ENCODE data around the gene SPEM3.
A peak's percentile ranks its signal among the peaks of the same experiment; 100 is the strongest.

Gene SPEM3

DNA sequence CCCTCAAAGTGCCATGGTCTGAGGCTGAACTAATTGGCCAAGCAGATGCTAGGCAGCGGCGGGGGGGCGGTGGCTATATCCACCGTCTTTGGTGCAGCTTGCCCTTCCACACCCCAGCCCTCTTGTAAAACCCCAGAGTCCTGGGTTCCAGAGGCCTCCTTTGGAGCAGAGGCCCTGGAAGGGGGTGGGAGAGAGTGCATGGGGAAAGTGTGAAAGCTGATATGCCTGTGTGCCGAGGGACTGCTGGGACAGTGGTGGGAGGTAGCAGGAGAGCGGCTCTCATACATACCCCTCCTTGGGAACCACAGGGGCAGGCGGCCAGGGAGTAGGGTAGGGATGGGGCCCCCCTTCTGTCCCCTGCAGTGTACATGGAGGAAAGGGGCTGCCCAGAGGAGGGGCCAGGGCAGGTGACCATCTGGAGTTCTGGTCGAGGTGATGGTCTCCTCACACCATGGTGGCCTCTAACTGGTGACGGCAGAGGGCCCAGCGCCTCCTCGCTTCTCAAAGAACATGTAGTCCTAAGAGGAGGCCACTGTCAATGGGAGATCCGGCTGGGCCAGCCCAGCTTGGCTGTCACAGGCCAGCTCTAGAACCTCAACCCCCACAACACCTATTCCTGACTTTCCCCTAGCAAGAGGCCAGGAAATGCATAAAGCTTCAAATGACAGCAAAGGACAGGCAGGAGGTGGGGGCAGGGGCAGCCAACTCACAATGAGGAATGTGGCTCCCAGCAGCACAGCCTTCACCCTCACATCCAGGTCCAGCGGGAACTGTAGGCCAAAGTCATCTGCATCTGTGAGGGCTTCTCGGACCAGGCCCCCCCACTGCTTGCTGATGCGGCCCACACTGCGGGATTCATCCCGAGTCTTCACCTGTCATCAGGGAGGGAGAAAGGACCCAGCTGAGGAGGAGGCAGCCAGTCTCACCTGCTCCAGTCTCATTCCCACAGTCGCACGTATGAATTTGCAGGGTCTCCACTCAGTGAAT lies 38.4 kb upstream of the SPEM3 start:
- no peaks in the 10 kb centered on the region for H3K9me3 ChIP-seq (ENCODE audit: control insufficient read depth, low read length)
- H3K36me3 ChIP-seq (ENCODE audit: control insufficient read depth, insufficient read depth, low read length) = peaks cover 6% of the 10 kb centered on the region
- no peaks in the 10 kb centered on the region for H3K27me3 ChIP-seq (ENCODE audit: control insufficient read depth, insufficient read depth, low read length, poor library complexity, severe bottlenecking)
- WGBS, 2 experiments = 77 to 80% methylated on average over 18 to 19 of the region's 19 CpGs
- no peak overlapping the region for H3K4me3 ChIP-seq (ENCODE audit: insufficient read depth, low read depth, low read length)
- H3K27ac ChIP-seq (ENCODE audit: insufficient read depth, low read depth, low read length, poor library complexity, severe bottlenecking) = no peak overlapping the region
- no peaks in the 10 kb centered on the region for H3K4me1 ChIP-seq (ENCODE audit: control insufficient read depth, insufficient read depth, low read length)

- Histone ChIP-seq H3K27me3 (ENCODE audit: control insufficient read depth, insufficient read depth, low read length, poor library complexity, severe bottlenecking) (no peaks in the 10 kb centered on the region), H3K4me1 (ENCODE audit: control insufficient read depth, insufficient read depth, low read length) (no peaks in the 10 kb centered on the region), H3K36me3 (ENCODE audit: control insufficient read depth, insufficient read depth, low read length) (peaks cover 6% of the 10 kb centered on the region), H3K9me3 (ENCODE audit: control insufficient read depth, low read length) (no peaks in the 10 kb centered on the region), H3K27ac (ENCODE audit: insufficient read depth, low read depth, low read length, poor library complexity, severe bottlenecking) (no peak overlapping the region), H3K4me3 (ENCODE audit: insufficient read depth, low read depth, low read length) (no peak overlapping the region)
- 88 to 90% methylated on average over 2 of the region's 2 CpGs for WGBS, 2 experiments
These were observed 37.4 kb upstream of the SPEM3 start for GRCh38 chr17:7391307-7391706.

DNA sequence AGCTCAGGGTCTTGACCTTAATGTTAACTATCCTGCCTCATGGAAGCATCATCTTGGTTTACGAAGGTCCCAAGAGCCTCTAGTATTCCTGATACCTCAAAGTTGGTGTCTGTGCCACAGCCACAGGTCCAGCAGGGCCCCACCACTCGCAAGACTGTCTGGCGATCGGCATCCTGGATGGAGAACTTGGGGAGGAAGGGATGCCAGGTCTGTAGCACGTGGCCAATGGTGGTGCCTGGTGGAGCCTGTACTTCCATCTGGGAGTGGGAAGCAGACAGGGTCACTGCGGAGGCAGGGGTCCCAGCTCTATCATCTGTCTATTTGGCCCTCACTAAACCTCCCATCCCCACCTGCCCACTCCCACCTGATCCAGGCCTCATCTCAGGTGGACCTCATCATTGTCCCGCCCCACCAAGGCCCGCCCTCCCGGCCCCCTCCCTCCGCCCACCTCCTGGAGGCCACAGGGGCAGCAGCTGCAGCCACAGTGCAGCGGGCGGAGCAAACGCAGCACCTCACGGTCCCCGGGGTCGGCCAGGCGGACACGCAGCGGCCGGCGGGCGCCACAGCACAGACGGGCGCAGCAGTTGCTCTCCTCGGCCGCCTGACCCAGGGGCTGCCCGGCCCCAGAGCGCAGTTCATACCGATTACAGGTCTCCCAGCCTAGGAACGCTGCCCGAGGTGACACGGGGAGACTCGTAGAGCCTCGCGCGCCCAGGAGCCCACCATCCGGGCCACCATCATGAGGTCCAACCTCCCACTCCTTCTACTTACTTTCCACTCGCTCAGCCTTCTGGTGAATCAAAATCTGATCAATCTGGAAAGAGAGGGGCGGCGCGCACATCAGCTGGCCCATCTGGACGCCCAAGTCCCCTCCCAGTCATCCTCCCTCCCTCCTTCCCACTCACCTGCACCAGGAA lies 35.7 kb upstream of the SPEM3 start:
- no peaks in the 10 kb centered on the region for H3K27me3 ChIP-seq (ENCODE audit: control insufficient read depth, insufficient read depth, low read length, poor library complexity, severe bottlenecking)
- peak overlapping the region; percentile 85 for H3K4me3 ChIP-seq (ENCODE audit: insufficient read depth, low read depth, low read length)
- H3K27ac ChIP-seq (ENCODE audit: insufficient read depth, low read depth, low read length, poor library complexity, severe bottlenecking) = no peak overlapping the region
- 85 to 92% methylated on average over 41 to 42 of the region's 42 CpGs for WGBS, 2 experiments
- peaks cover 6% of the 10 kb centered on the region for H3K36me3 ChIP-seq (ENCODE audit: control insufficient read depth, insufficient read depth, low read length)
- no peaks in the 10 kb centered on the region for H3K4me1 ChIP-seq (ENCODE audit: control insufficient read depth, insufficient read depth, low read length)
- no peaks in the 10 kb centered on the region for H3K9me3 ChIP-seq (ENCODE audit: control insufficient read depth, low read length)

DNA sequence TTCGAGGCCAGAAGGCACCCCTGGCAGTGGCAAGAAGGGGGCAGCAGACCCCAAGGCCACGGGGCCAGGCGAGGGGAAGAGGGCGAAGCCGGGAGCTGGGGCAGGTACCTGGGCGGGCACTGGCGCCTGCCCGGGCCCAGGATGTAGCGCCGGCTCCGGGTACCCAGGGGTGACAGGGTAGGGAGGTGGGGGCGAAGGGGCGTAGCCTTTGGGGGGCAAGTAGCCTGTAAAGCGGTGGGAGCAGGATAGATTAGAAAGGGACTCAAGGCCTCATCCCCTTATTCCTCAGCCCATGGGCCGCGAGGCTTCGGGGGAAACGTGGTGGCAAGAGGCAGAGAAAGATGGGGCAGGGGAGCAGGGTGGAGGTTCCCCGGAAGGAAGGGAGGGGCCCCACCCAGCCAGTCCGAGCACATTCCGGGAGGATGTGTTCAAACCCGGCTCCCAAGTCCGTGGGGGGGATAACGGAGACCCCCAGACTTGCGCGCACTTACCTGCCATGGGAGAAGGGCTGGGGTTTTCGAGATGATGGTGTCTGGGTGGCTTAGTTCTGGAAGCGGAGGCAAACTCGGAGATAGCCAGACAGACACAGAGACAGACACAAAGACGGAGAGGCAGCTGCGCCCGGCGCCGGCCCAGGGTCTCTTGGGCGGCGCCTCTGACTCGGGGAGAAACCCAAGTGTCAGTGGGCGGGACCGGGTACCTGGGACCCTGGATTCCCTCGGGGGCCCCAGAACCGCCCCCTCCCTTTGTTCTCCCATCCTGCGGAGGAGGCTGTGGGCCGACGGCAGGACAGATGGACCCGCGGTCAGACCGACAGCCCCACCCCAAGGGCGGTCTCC lies 34.8 kb upstream of the SPEM3 start:
- H3K9me3 ChIP-seq (ENCODE audit: control insufficient read depth, low read length) = no peaks in the 10 kb centered on the region
- WGBS, 2 experiments = 17 to 19% methylated on average over 48 of the region's 48 CpGs
- no peaks in the 10 kb centered on the region for H3K27me3 ChIP-seq (ENCODE audit: control insufficient read depth, insufficient read depth, low read length, poor library complexity, severe bottlenecking)
- H3K4me3 ChIP-seq (ENCODE audit: insufficient read depth, low read depth, low read length) = peak overlapping the region; percentile 85
- H3K36me3 ChIP-seq (ENCODE audit: control insufficient read depth, insufficient read depth, low read length) = peaks cover 6% of the 10 kb centered on the region
- H3K4me1 ChIP-seq (ENCODE audit: control insufficient read depth, insufficient read depth, low read length) = no peaks in the 10 kb centered on the region
- peak overlapping the region; percentile 72 for H3K27ac ChIP-seq (ENCODE audit: insufficient read depth, low read depth, low read length, poor library complexity, severe bottlenecking)

DNA sequence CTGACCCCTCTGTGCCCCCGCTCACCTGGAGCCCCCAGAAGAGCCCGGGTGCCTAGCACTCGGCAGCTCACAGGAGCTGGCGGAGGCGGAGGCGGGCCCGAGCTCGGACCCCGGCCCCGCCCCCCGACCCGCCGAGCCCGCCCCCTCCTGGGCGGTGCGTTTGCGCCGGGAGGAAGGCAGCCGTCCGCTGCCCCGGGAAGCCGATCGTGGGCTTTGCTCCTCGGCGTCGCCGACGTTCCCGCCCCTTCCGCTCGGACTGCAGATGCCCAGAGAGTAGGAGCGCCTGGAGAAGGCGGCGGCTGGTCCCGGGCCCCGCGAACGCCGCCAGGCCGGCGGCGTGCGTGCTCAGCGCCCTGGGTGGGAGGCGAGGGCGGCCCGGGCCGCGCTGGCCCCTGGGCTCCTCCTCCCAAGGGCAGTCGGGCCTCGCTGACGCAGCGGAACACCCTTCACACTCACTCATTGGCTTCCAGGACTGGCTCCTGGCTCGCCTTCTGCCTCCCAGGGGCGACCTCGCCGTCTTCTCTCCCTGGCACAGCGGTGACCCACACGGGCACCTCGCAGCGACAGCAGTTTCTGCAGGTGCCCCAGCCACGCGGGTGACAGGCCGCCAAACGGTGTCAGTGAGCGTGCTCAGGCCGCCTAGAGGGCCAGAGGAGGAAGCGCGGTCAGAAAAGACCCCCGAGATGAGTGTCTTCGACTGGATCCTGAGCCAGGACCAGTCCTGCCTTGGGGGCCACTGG lies 34.0 kb upstream of the SPEM3 start, which contains the start of gene PLSCR3:
PLSCR3 (minus strand) TSS at position 74 of the 740 bp plus-strand sequence. CDS start 415 bp downstream, outside the sequence.
- Histone ChIP-seq H3K4me1 (ENCODE audit: control insufficient read depth, insufficient read depth, low read length) (no peaks in the 10 kb centered on the region), H3K4me3 (ENCODE audit: insufficient read depth, low read depth, low read length) (peak within 1 kb of the TSS; percentile 85), H3K9me3 (ENCODE audit: control insufficient read depth, low read length) (no peaks in the 10 kb centered on the region), H3K36me3 (ENCODE audit: control insufficient read depth, insufficient read depth, low read length) (peaks cover 6% of the 10 kb centered on the region), H3K27ac (ENCODE audit: insufficient read depth, low read depth, low read length, poor library complexity, severe bottlenecking) (peak within 1 kb of the TSS; percentile 72), H3K27me3 (ENCODE audit: control insufficient read depth, insufficient read depth, low read length, poor library complexity, severe bottlenecking) (no peaks in the 10 kb centered on the region)
- WGBS, 2 experiments = 0 to 1% methylated on average over 71 of the region's 71 CpGs

- Histone ChIP-seq H3K36me3 (ENCODE audit: control insufficient read depth, insufficient read depth, low read length) (peaks cover 6% of the 10 kb centered on the region), H3K27ac (ENCODE audit: insufficient read depth, low read depth, low read length, poor library complexity, severe bottlenecking) (no peak overlapping the region), H3K9me3 (ENCODE audit: control insufficient read depth, low read length) (no peaks in the 10 kb centered on the region), H3K4me1 (ENCODE audit: control insufficient read depth, insufficient read depth, low read length) (no peaks in the 10 kb centered on the region), H3K27me3 (ENCODE audit: control insufficient read depth, insufficient read depth, low read length, poor library complexity, severe bottlenecking) (no peaks in the 10 kb centered on the region), H3K4me3 (ENCODE audit: insufficient read depth, low read depth, low read length) (no peak overlapping the region)
- WGBS, 2 experiments = 90 to 92% methylated on average over 4 of the region's 4 CpGs
These were observed 32.5 kb upstream of the SPEM3 start for GRCh38 chr17:7396147-7396546.

GRCh38 chr17:7398612-7399011 lies 30.0 kb upstream of the SPEM3 start:
- WGBS, 2 experiments = 93 to 96% methylated on average over 1 of the region's 2 CpGs
- peaks cover 8% of the 10 kb centered on the region for H3K4me1 ChIP-seq (ENCODE audit: control insufficient read depth, insufficient read depth, low read length)
- no peaks in the 10 kb centered on the region for H3K36me3 ChIP-seq (ENCODE audit: control insufficient read depth, insufficient read depth, low read length)
- no peak overlapping the region for H3K4me3 ChIP-seq (ENCODE audit: insufficient read depth, low read depth, low read length)
- H3K9me3 ChIP-seq (ENCODE audit: control insufficient read depth, low read length) = no peaks in the 10 kb centered on the region
- H3K27ac ChIP-seq (ENCODE audit: insufficient read depth, low read depth, low read length, poor library complexity, severe bottlenecking) = no peak overlapping the region
- H3K27me3 ChIP-seq (ENCODE audit: control insufficient read depth, insufficient read depth, low read length, poor library complexity, severe bottlenecking) = no peaks in the 10 kb centered on the region

- 19 to 21% methylated on average over 16 of the region's 16 CpGs for WGBS, 2 experiments
- Histone ChIP-seq H3K9me3 (ENCODE audit: control insufficient read depth, low read length) (no peaks in the 10 kb centered on the region), H3K27me3 (ENCODE audit: control insufficient read depth, insufficient read depth, low read length, poor library complexity, severe bottlenecking) (no peaks in the 10 kb centered on the region), H3K4me1 (ENCODE audit: control insufficient read depth, insufficient read depth, low read length) (peaks cover 21% of the 10 kb centered on the region), H3K36me3 (ENCODE audit: control insufficient read depth, insufficient read depth, low read length) (no peaks in the 10 kb centered on the region), H3K4me3 (ENCODE audit: insufficient read depth, low read depth, low read length) (peak overlapping the region; percentile 53), H3K27ac (ENCODE audit: insufficient read depth, low read depth, low read length, poor library complexity, severe bottlenecking) (peak overlapping the region; percentile 94)
These were observed 25.5 kb upstream of the SPEM3 start for GRCh38 chr17:7403043-7403726.

- H3K27me3 ChIP-seq (ENCODE audit: control insufficient read depth, insufficient read depth, low read length, poor library complexity, severe bottlenecking) = no peaks in the 10 kb centered on the region
- H3K4me1 ChIP-seq (ENCODE audit: control insufficient read depth, insufficient read depth, low read length) = peaks cover 21% of the 10 kb centered on the region
- H3K4me3 ChIP-seq (ENCODE audit: insufficient read depth, low read depth, low read length) = peak overlapping the region; percentile 53
- H3K9me3 ChIP-seq (ENCODE audit: control insufficient read depth, low read length) = no peaks in the 10 kb centered on the region
- H3K27ac ChIP-seq (ENCODE audit: insufficient read depth, low read depth, low read length, poor library complexity, severe bottlenecking) = peak overlapping the region; percentile 94
- peaks cover 2% of the 10 kb centered on the region for H3K36me3 ChIP-seq (ENCODE audit: control insufficient read depth, insufficient read depth, low read length)
- 0% methylated on average over 13 of the region's 13 CpGs for WGBS, 2 experiments
These were observed 25.0 kb upstream of the SPEM3 start for GRCh38 chr17:7403727-7403976.

Data from ectodermal cell (in vitro differentiated cells).